ENCODE data around the gene TULP4.

DNA sequence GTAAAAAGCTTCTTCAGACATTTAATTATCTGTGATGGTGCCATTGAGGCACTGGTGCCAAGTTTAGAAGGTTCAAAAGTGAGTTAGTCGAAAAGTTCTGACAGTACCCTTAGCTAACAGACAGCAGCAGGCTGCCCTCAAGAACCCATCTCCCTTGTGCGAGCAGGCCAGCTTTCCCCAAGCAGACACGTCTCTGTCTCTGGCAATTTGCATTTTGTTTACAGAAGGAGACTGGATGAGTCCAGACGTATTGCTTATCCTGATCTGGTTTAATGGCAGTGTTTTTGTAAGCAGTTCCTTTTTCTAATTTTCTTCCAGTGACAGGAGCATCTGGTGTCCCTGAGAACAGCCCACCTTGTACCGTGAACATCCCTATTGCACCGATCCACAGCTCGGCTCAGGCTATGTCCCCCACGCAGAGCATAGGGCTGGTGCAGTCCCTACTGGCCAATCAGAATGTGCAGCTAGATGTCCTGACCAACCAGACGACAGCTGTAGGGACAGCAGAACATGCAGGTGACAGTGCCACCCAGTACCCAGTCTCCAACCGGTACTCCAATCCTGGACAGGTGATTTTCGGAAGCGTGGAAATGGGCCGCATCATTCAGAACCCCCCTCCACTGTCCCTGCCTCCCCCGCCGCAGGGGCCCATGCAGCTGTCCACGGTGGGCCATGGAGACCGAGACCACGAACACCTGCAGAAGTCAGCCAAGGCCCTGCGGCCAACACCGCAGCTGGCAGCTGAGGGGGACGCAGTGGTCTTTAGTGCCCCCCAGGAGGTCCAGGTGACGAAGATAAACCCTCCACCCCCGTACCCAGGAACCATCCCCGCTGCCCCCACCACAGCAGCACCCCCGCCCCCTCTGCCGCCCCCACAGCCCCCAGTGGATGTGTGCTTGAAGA lies 189.3 kb downstream of the TULP4 start:
- TF ChIP-seq, protein P1, sequence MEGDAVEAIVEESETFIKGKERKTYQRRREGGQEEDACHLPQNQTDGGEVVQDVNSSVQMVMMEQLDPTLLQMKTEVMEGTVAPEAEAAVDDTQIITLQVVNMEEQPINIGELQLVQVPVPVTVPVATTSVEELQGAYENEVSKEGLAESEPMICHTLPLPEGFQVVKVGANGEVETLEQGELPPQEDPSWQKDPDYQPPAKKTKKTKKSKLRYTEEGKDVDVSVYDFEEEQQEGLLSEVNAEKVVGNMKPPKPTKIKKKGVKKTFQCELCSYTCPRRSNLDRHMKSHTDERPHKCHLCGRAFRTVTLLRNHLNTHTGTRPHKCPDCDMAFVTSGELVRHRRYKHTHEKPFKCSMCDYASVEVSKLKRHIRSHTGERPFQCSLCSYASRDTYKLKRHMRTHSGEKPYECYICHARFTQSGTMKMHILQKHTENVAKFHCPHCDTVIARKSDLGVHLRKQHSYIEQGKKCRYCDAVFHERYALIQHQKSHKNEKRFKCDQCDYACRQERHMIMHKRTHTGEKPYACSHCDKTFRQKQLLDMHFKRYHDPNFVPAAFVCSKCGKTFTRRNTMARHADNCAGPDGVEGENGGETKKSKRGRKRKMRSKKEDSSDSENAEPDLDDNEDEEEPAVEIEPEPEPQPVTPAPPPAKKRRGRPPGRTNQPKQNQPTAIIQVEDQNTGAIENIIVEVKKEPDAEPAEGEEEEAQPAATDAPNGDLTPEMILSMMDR (IDR thresholded peaks at IDR 0.05), result no peak
- no peak for TF ChIP-seq POLR2A (IDR thresholded peaks at IDR 0.05)
